GM12878 (cell line): ENCODE data around the gene COL1A1. TPM values are rescaled to one million over a fixed set of nuclear protein-coding genes. Genes with fewer than 3 reads are reported as not detected.

Source experiments
- ATAC-seq: fragments of 200-7000 bp; cut with Tn5 transposase; 3 replicates; pipeline ENCODE4 v1.9.1; 2020; ENCODE audit warnings: mild to moderate bottlenecking, moderate library complexity
- Bru-seq: library from RNA; stranded (reverse); fragments of 400-500 nt; gene quantifications from one replicate; lab custom pipeline; 2021; lab: Mats Ljungman, UMichigan
- BruChase-seq, 2 experiments: library from RNA; stranded (reverse); fragments of 400-500 nt; gene quantifications; one replicate each; lab custom pipeline; 2021; lab: Mats Ljungman, UMichigan
- BruUV-seq: library from RNA; stranded (reverse); fragments of 400-500 nt; replicated peaks from 2 replicates; lab custom pipeline; 2021; lab: Mats Ljungman, UMichigan
- CTCF ChIA-PET: fragments of 300-600 bp; sonication (Branson Sonifier 250); formaldehyde crosslinking; extraction: SDS; loops from one replicate; lab custom pipeline; 2021; ENCODE audit warnings: inconsistent platforms; lab: Yijun Ruan, JAX
- POLR2A ChIA-PET: fragments of 350-600 bp; formaldehyde crosslinking; extraction: SDS; loops from one replicate; lab custom pipeline; 2021; ENCODE audit warnings: inconsistent platforms; lab: Charles Lee
- RAD21 ChIA-PET: fragments of 300-600 bp; sonication (Branson Sonifier 250); formaldehyde crosslinking; loops from one replicate; lab custom pipeline; 2023; ENCODE audit warnings: antibody characterized with exemption; ENCODE audit not compliant: unreplicated experiment; lab: Charles Lee
- SMC1A ChIA-PET: fragments of 300-600 bp; sonication (Branson Sonifier 250); formaldehyde crosslinking; loops from one replicate; lab custom pipeline; 2023; ENCODE audit not compliant: unreplicated experiment, uncharacterized antibody; lab: Charles Lee
- DNase-seq: peaks from one replicate; pipeline ENCODE4 v3.0.0-alpha.2; 2011; ENCODE audit warnings: low read depth, low spot score
- FAIRE-seq: peaks from 3 replicates; lab custom pipeline; 2011; peaks lifted over from hg19 to GRCh38; lab: Jason Lieb, UNC
- H2AFZ ChIP-seq: 2 replicates; pipeline ENCODE4 v1.6.0; 2011; ENCODE audit warnings: low read depth, low read length, control low read depth; ENCODE audit not compliant: control insufficient read depth
- H3K27ac ChIP-seq: 2 replicates; pipeline ENCODE4 v1.5.1; 2011; ENCODE audit warnings: control low read depth; ENCODE audit not compliant: control insufficient read depth, insufficient read depth
- H3K27me3 ChIP-seq, 2 experiments: replicated peaks in 1 of 2; 2 replicates each; pipeline versions ENCODE4 v1.6.0 to v1.6.1; 2011; ENCODE audit warnings: low read length in 1 of 2; ENCODE audit not compliant: control insufficient read depth in 2 of 2, insufficient read depth in 2 of 2
- H3K36me3 ChIP-seq, 2 experiments: 2 replicates each; pipeline ENCODE4 v1.5.1; 2011; ENCODE audit warnings: low read length in 1 of 2; ENCODE audit not compliant: control insufficient read depth in 2 of 2, insufficient read depth in 2 of 2
- H3K4me1 ChIP-seq: 2 replicates; pipeline ENCODE4 v1.6.1; 2011; ENCODE audit warnings: mild to moderate bottlenecking, low read length, moderate library complexity, mixed read lengths; ENCODE audit not compliant: control insufficient read depth, insufficient read depth
- H3K4me2 ChIP-seq: 2 replicates; pipeline ENCODE4 v1.6.0; 2011; ENCODE audit warnings: control low read depth; ENCODE audit not compliant: control insufficient read depth, insufficient read depth
- H3K4me3 ChIP-seq: fragments of 200-600 bp; sonication (generic); 2 replicates; pipeline ENCODE4 v1.5.1; 2016
- H3K79me2 ChIP-seq: 2 replicates; pipeline ENCODE4 v1.6.0; 2011; ENCODE audit warnings: low read length; ENCODE audit not compliant: control insufficient read depth, insufficient read depth
- H3K9ac ChIP-seq: 2 replicates; pipeline ENCODE4 v1.8.0; 2011; ENCODE audit warnings: low read length, control low read depth, mixed read lengths; ENCODE audit not compliant: control insufficient read depth, insufficient read depth
- H3K9me3 ChIP-seq: replicated peaks from 3 replicates; pipeline ENCODE4 v1.5.1; 2011; ENCODE audit warnings: mild to moderate bottlenecking, low read length; ENCODE audit not compliant: control insufficient read depth, insufficient read depth
- H4K20me1 ChIP-seq: 2 replicates; pipeline ENCODE4 v1.6.0; 2011; ENCODE audit not compliant: control insufficient read depth, insufficient read depth
- EZH2 ChIP-seq: IDR thresholded peaks from 2 replicates; pipeline ENCODE4 v1.6.1; 2012; ENCODE audit warnings: low read depth, mild to moderate bottlenecking, control low read depth, inconsistent platforms, low read length, borderline replicate concordance; ENCODE audit not compliant: control insufficient read depth
- HDGF ChIP-seq: fragments of 450-650 bp; IDR thresholded peaks from 2 replicates; pipeline ENCODE4 v1.6.1; 2016; ENCODE audit warnings: antibody characterized with exemption
- RAD51 ChIP-seq: fragments of 450-650 bp; IDR thresholded peaks from 2 replicates; pipeline ENCODE4 v1.6.1; 2016; ENCODE audit warnings: moderate library complexity, mild to moderate bottlenecking, inconsistent platforms
- TARDBP ChIP-seq: IDR thresholded peaks from 2 replicates; pipeline ENCODE4 v1.6.1; 2016; ENCODE audit warnings: borderline replicate concordance
- WGBS: methylation state at CpG from one replicate; pipeline ENCODE4 v1.1.6; 2016; ENCODE audit warnings: low lambda C conversion rate; ENCODE audit not compliant: insufficient replicate concordance, insufficient coverage; ENCODE audit errors: missing lambda C conversion rate; 5-methylcytosine and 5-hydroxymethylcytosine counted together
- in situ Hi-C: fragments of 300-500 bp; cut with MboI; formaldehyde crosslinking; loops from 9 replicates; pipeline ENCODE4 v1.14.3; 2018; ENCODE audit warnings: mixed read lengths
- intact Hi-C: fragments of 100-400 bp; cut with micrococcal nuclease; formaldehyde crosslinking; loops from one replicate; pipeline ENCODE4 v1.14.2; 2022; ENCODE audit not compliant: unreplicated experiment
- long read RNA-seq, 2 experiments: library from polyadenylated mRNA; unstranded; transcript quantifications; one replicate each; pipeline ENCODE4 v2.0.0, GENCODE V29; 2019 to 2020
- polyA minus RNA-seq, 3 experiments: library from RNA; depleted of rRNA, polyadenylated mRNA; stranded (reverse); fragments of >200 nt; gene quantifications; 2 replicates each; pipeline ENCODE4 v1.2.3, GENCODE V29; 2011
- polyA plus RNA-seq, 11 experiments: library from polyadenylated mRNA; depleted of rRNA in 4 of 11; unstranded in 6 of 11; stranded (reverse) in 5 of 11; fragments of >200 nt; fragmentation: Nextera tagmentation in 4 of 11; fragmentation: Illumina TruSeq in 1 of 11; extraction: Ambion mirVana in 4 of 11; extraction: Trizol in 1 of 11; gene quantifications; 1 replicate in 1 of 11; 2 replicates in 10 of 11; pipeline versions ENCODE4 v1.2.1 to v1.2.3, GENCODE V29; 2011 to 2016; ENCODE audit warnings: inconsistent platforms in 2 of 11, missing spikeins in 2 of 11, low read depth in 1 of 11
- total RNA-seq, 4 experiments: library from RNA; depleted of rRNA in 3 of 4; stranded (reverse); fragments of >200 nt in 3 of 4; fragmentation: Illumina TruSeq in 1 of 4; extraction: Trizol in 1 of 4; gene quantifications; 2 replicates each; pipeline versions ENCODE4 v1.2.1 to v1.2.3, GENCODE V29; 2013 to 2021

COL1A1 gene
- 43.7 and 49.7 TPM in 2 replicates for total RNA-seq (2013; cell fraction: nucleolus; rRNA removed)
- 0.79 and 1.1 TPM in 2 replicates for total RNA-seq (2014; rRNA removed)
- total RNA-seq (2014; rRNA removed; fragmentation: Illumina TruSeq; extraction: Trizol) = 0.55 and 1.2 TPM in 2 replicates
- 6.1 and 7.7 TPM in 2 replicates for total RNA-seq (2021)
- polyA plus RNA-seq (2011; ENCODE audit: low read depth) = 1.5 TPM
- polyA plus RNA-seq (2011; rRNA removed) = 1.9 and 2.9 TPM in 2 replicates
- 2.8 TPM in 2 replicates for polyA plus RNA-seq (2011; cell fraction: cytosol; rRNA removed)
- 67.6 and 84.9 TPM in 2 replicates for polyA plus RNA-seq (2011; cell fraction: nucleus; rRNA removed)
- polyA plus RNA-seq (2012) = 2.7 and 4.3 TPM in 2 replicates
- polyA plus RNA-seq (2014; fragmentation: Illumina TruSeq; extraction: Trizol) = 0.54 and 1.9 TPM in 2 replicates
- polyA plus RNA-seq (2014; fragmentation: Nextera tagmentation; extraction: Ambion mirVana) = under 1 TPM; 0.18 to 0.32 TPM
- 3.5 and 3.9 TPM in 2 replicates for polyA plus RNA-seq (2014; rRNA removed)
- 1 to 10 TPM; 2.7 to 4.3 TPM for polyA plus RNA-seq (2016; fragmentation: Nextera tagmentation; extraction: Ambion mirVana)
- 4.6 and 8.9 TPM in 2 replicates for polyA minus RNA-seq (2011; rRNA and poly(A)+ RNA removed)
- polyA minus RNA-seq (2011; cell fraction: cytosol; rRNA and poly(A)+ RNA removed) = 2.3 and 2.5 TPM in 2 replicates
- 24.8 and 32.3 TPM in 2 replicates for polyA minus RNA-seq (2011; cell fraction: nucleus; rRNA and poly(A)+ RNA removed)
- Bru-seq, nascent RNA = percentile 60 among the genes with signal in this experiment
- BruChase-seq, experiment 1, labeled RNA remaining after a 6-hour chase = percentile 65 among the genes with signal in this experiment
- BruChase-seq, experiment 2, labeled RNA remaining after a 2-hour chase = percentile 56 among the genes with signal in this experiment
- long read RNA-seq, experiment 1, partial matches to known transcripts = 3 of 4 reads
- long read RNA-seq, experiment 1, other reads (novel, unspliced or antisense) = 1 of 4 reads
- long read RNA-seq, experiment 2 = 0 reads

- ChIA-PET CTCF (interaction anchor here (0.7 to 8.3 kb wide), 23 partner anchors 10 to 196 kb away, joined by 3 to 294 read pairs (median 13); partner anchors contain the start of genes LRRC59, SGCA and TMEM92), RAD21 (interaction anchor here (0.6 to 5.9 kb wide), 17 partner anchors 8 to 196 kb away, joined by 3 to 106 read pairs (median 11); partner anchors contain the start of genes LRRC59, TMEM92 and XYLT2)
- Histone ChIP-seq H3K79me2 (no peaks in the 10 kb centered on the region), H3K36me3 (no peaks in the 10 kb centered on the region), H3K4me3 (peak within 1 kb of the TSS; percentile 70), H3K4me1 (peaks cover 9% of the 10 kb centered on the region)
- TF ChIP-seq HDGF (no peak), RAD51 (no peak), EZH2 (0 out of 2 replicates have a peak, but pooled peaks have one; percentile 43), TARDBP (no peak)
- TF ChIP-seq, all 136 proteins: peak for 1
- SMC1A ChIA-PET = interaction anchor here (0.6 to 4.4 kb wide), 20 partner anchors 11 to 1240 kb away, joined by 3 to 102 read pairs (median 6); partner anchors contain the start of genes SGCA and TMEM92
- Histone ChIP-seq H3K4me2 (peak within 1 kb of the TSS; percentile 80), H2AFZ (peak within 1 kb of the TSS; percentile 72), H3K27me3 (peaks cover 9 to 16% of the 10 kb centered on the region in 2 experiments), H3K27ac (no peak within 1 kb of the TSS), H3K9ac (no peak within 1 kb of the TSS), H3K9me3 (no peaks in the 10 kb centered on the region), H4K20me1 (no peaks in the 10 kb centered on the region)
- FAIRE-seq (no peak), DNase-seq (no peak), ATAC-seq (no peak)
- intact Hi-C loops (no loop called here), in situ Hi-C loops (no loop called here)
- 11% methylated on average over 29 of the region's 34 CpGs for WGBS
- POLR2A ChIA-PET = interaction anchor here (0.6 to 1.7 kb wide), 5 partner anchors 10 to 96 kb away, joined by 6 to 14 read pairs (median 7); partner anchors contain the start of gene TMEM92
- no TSS peak for BruUV-seq
Observed at GRCh38 chr17:50201276-50201854, at the start of gene COL1A1. COL1A1 (minus strand) TSS chr17:50201631; CDS start chr17:50201513, 118 bp downstream.
